ENCODE data around the gene AP2A2. TPM values are rescaled to one million over a fixed set of nuclear protein-coding genes. Genes with fewer than 3 reads are reported as not detected.

AP2A2 gene
- total RNA-seq, 6 experiments from 2014 or later = 41.4 to 66.7 (median 53.8) TPM

- DNase-seq (no peak), ATAC-seq (peak in 1 of 4 donors; percentile 22)
- no peak overlapping the region for H3K4me3 ChIP-seq
- WGBS (ENCODE audit: insufficient coverage, low coverage, low lambda C conversion rate, missing lambda C conversion rate) = no CpG with 5 or more reads among the region's 16 CpGs
- intact Hi-C loops (cut with DNase I) = no loop called here
- no peaks in the 10 kb centered on the region for H3K36me3 ChIP-seq
- no peaks in the 10 kb centered on the region for H3K9me3 ChIP-seq
- no peaks in the 10 kb centered on the region for H3K27me3 ChIP-seq
- TF ChIP-seq CTCF (IDR thresholded peaks at IDR 0.05) (no peak), POLR2A (IDR thresholded peaks at IDR 0.05) (no peak)
- H3K4me1 ChIP-seq = no peaks in the 10 kb centered on the region
- no peak overlapping the region for H3K27ac ChIP-seq
These were observed 114.9 kb downstream of the AP2A2 start for GRCh38 chr11:1040428-1041148.

GRCh38 chr11:1041149-1041467 lies 115.4 kb downstream of the AP2A2 start:
- intact Hi-C loops (cut with DNase I) = no loop called here
- no CpG with 5 or more reads among the region's 8 CpGs for WGBS (ENCODE audit: insufficient coverage, low coverage, low lambda C conversion rate, missing lambda C conversion rate)
- Histone ChIP-seq H3K27ac (no peak overlapping the region), H3K27me3 (no peaks in the 10 kb centered on the region), H3K9me3 (no peaks in the 10 kb centered on the region), H3K36me3 (no peaks in the 10 kb centered on the region), H3K4me1 (no peaks in the 10 kb centered on the region), H3K4me3 (no peak overlapping the region)
- TF ChIP-seq CTCF (IDR thresholded peaks at IDR 0.05) = no peak
- TF ChIP-seq POLR2A (IDR thresholded peaks at IDR 0.05) = no peak
- DNase-seq = peak in 1 of 3 donors; percentile 48
- no peak for ATAC-seq

GRCh38 chr11:1041471-1041870 lies 115.8 kb downstream of the AP2A2 start:
- intact Hi-C loops (cut with DNase I) = no loop called here
- WGBS (ENCODE audit: insufficient coverage, low coverage, low lambda C conversion rate, missing lambda C conversion rate) = no CpG with 5 or more reads among the region's 9 CpGs

GRCh38 chr11:1041936-1042608 lies 116.4 kb downstream of the AP2A2 start:
- ATAC-seq (peak; percentile 35 to 82 (median 64)), DNase-seq (peak in 2 of 3 donors; percentile 57 to 61)
- H3K4me3 ChIP-seq = no peak overlapping the region
- H3K27me3 ChIP-seq = no peaks in the 10 kb centered on the region
- no peaks in the 10 kb centered on the region for H3K36me3 ChIP-seq
- H3K9me3 ChIP-seq = no peaks in the 10 kb centered on the region
- no peak for TF ChIP-seq CTCF (IDR thresholded peaks at IDR 0.05)
- TF ChIP-seq POLR2A (IDR thresholded peaks at IDR 0.05) = no peak
- no peak overlapping the region for H3K27ac ChIP-seq
- WGBS (ENCODE audit: insufficient coverage, low coverage, low lambda C conversion rate, missing lambda C conversion rate) = 40% methylated on average over 3 of the region's 18 CpGs
- H3K4me1 ChIP-seq = no peaks in the 10 kb centered on the region
- intact Hi-C loops (cut with DNase I) = no loop called here

More at GRCh38 chr11:1041471-1041870, 115.8 kb downstream of the AP2A2 start:
- no peak for TF ChIP-seq CTCF (IDR thresholded peaks at IDR 0.05)
- TF ChIP-seq POLR2A (IDR thresholded peaks at IDR 0.05) = no peak
- Histone ChIP-seq H3K36me3 (no peaks in the 10 kb centered on the region), H3K27me3 (no peaks in the 10 kb centered on the region), H3K4me1 (no peaks in the 10 kb centered on the region), H3K9me3 (no peaks in the 10 kb centered on the region), H3K4me3 (no peak overlapping the region), H3K27ac (no peak overlapping the region)
- peak in 1 of 3 donors; percentile 40 for DNase-seq
- ATAC-seq = peak in 1 of 4 donors; percentile 4
